ENCODE measurements around the gene SDSL.

Gene SDSL

DNA sequence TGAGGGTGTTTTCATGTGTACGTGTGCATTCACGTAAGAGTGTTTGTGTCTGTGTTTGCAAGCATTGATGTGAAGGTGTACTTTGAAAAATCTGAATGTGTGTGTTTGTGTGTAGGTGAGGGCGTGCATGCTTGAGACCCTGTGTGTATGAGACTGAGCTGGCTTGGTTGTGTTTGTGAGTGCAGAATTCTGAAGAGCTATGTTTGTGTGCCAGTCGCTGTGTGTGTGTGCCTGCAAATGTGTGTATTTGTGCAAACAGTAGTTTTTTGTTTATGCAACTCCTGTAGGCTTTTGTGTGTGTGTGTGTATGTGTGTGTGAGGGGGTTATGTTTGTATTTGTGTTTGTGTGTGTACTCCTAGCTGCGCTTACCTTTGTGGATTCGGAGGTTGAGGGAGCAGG is 51.2 kb downstream of the SDSL start:
- H3K27ac ChIP-seq (ENCODE audit: low read depth, low read length), result no peak overlapping the region
- H3K36me3 ChIP-seq (ENCODE audit: insufficient read depth, low read length), result no peaks in the 10 kb centered on the region
- H3K4me3 ChIP-seq (ENCODE audit: low read depth in 1 of 2, low read length in 2 of 2), result no peak overlapping the region
- no peaks in the 10 kb centered on the region for H3K4me1 ChIP-seq (ENCODE audit: insufficient read depth, low read length)
- no peak overlapping the region for H3K9ac ChIP-seq (ENCODE audit: low read length)
- H3K27me3 ChIP-seq (ENCODE audit: control insufficient read depth in 1 of 2, insufficient read depth in 2 of 2, low read length in 2 of 2), result peaks cover 31 to 76% of the 10 kb centered on the region in 2 donors
- no peaks in the 10 kb centered on the region for H3K9me3 ChIP-seq (ENCODE audit: low read length)

DNA sequence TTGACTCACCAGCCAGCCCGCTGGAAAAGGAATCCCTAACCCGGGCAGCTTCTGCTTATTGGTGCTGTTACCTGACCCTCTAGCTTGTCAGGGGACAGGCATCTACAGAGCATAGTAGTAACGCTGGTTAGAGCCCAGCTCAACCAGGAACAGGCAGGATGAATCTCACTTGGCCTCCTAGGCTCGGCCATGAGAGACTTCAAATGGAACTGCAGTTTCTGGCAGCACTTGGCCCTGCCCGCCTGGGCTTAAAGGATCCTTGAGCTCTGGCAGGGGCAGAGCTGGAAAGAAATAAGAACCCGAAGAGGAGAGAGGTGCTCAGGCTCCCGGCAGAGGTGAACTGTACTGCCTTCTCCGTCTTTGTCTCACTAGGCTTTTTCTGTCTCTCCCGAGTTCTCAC is 51.8 kb downstream of the SDSL start:
- no peaks in the 10 kb centered on the region for H3K9me3 ChIP-seq (ENCODE audit: low read length)
- no peak overlapping the region for H3K27ac ChIP-seq (ENCODE audit: low read depth, low read length)
- peaks cover 31 to 76% of the 10 kb centered on the region in 2 donors for H3K27me3 ChIP-seq (ENCODE audit: control insufficient read depth in 1 of 2, insufficient read depth in 2 of 2, low read length in 2 of 2)
- no peaks in the 10 kb centered on the region for H3K36me3 ChIP-seq (ENCODE audit: insufficient read depth, low read length)
- no peak overlapping the region for H3K4me3 ChIP-seq (ENCODE audit: low read depth in 1 of 2, low read length in 2 of 2)
- H3K4me1 ChIP-seq (ENCODE audit: insufficient read depth, low read length), result no peaks in the 10 kb centered on the region
- H3K9ac ChIP-seq (ENCODE audit: low read length), result no peak overlapping the region

DNA sequence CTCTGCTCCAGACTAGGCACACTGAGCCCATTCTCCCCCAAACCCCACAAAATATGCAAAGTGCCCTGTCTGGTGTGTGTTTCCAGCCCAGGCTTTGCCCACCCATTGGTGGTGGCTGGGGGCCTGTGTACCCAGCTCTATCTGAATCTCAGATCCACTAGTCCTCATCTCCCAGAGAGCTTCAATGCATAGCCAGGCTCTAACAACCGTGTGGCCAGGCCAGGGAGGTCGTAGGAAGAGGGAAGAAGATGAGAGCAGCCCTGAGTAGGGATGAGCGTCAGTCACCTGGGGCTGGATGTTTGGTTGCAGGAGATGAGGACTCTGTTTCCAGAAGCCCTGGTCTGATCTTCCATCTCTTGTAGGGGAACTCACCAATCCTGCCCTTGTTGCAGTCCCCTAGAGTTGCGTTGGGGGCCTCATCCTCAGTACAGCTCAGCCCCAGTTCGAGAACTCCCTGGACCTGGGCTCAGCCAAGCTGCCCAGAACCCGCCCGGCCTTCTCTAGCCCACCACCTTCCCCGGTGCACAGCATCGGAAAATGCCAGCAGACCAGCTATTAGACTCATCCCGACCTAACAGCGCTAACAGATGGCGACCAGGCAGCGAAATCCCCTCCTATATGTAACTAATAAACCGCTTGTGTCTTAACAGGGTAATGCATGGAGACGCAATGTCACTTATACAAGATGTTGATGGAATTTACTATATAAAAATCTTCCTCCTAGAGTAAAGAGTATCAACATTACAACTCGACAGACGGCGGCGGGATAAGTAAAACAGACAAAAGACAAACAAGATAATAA is 52.7 kb downstream of the SDSL start:
- no peaks in the 10 kb centered on the region for H3K9me3 ChIP-seq (ENCODE audit: low read length)

GRCh38 chr12:113475451-113476175 is 53.4 kb downstream of the SDSL start:
- peaks cover 26 to 72% of the 10 kb centered on the region in 2 donors for H3K27me3 ChIP-seq (ENCODE audit: control insufficient read depth in 1 of 2, insufficient read depth in 2 of 2, low read length in 2 of 2)
- H3K27ac ChIP-seq (ENCODE audit: low read depth, low read length), result no peak overlapping the region
- H3K4me3 ChIP-seq (ENCODE audit: low read depth in 1 of 2, low read length in 2 of 2), result no peak overlapping the region
- no peaks in the 10 kb centered on the region for H3K9me3 ChIP-seq (ENCODE audit: low read length)
- no peak overlapping the region for H3K9ac ChIP-seq (ENCODE audit: low read length)
- H3K4me1 ChIP-seq (ENCODE audit: insufficient read depth, low read length), result no peaks in the 10 kb centered on the region
- no peaks in the 10 kb centered on the region for H3K36me3 ChIP-seq (ENCODE audit: insufficient read depth, low read length)

More for the DNA sequence above, 52.7 kb downstream of the SDSL start:
- Histone ChIP-seq H3K9ac (ENCODE audit: low read length) (no peak overlapping the region), H3K4me1 (ENCODE audit: insufficient read depth, low read length) (no peaks in the 10 kb centered on the region), H3K27ac (ENCODE audit: low read depth, low read length) (no peak overlapping the region), H3K4me3 (ENCODE audit: low read depth in 1 of 2, low read length in 2 of 2) (no peak overlapping the region), H3K36me3 (ENCODE audit: insufficient read depth, low read length) (no peaks in the 10 kb centered on the region), H3K27me3 (ENCODE audit: control insufficient read depth in 1 of 2, insufficient read depth in 2 of 2, low read length in 2 of 2) (peaks cover 26 to 76% of the 10 kb centered on the region in 2 donors)

GRCh38 chr12:113476176-113476986 is 54.2 kb downstream of the SDSL start:
- Histone ChIP-seq H3K9me3 (ENCODE audit: low read length) (no peaks in the 10 kb centered on the region), H3K4me1 (ENCODE audit: insufficient read depth, low read length) (no peaks in the 10 kb centered on the region), H3K27me3 (ENCODE audit: control insufficient read depth in 1 of 2, insufficient read depth in 2 of 2, low read length in 2 of 2) (peaks cover 29 to 64% of the 10 kb centered on the region in 2 donors), H3K27ac (ENCODE audit: low read depth, low read length) (no peak overlapping the region), H3K9ac (ENCODE audit: low read length) (no peak overlapping the region), H3K4me3 (ENCODE audit: low read depth in 1 of 2, low read length in 2 of 2) (no peak overlapping the region), H3K36me3 (ENCODE audit: insufficient read depth, low read length) (no peaks in the 10 kb centered on the region)

DNA sequence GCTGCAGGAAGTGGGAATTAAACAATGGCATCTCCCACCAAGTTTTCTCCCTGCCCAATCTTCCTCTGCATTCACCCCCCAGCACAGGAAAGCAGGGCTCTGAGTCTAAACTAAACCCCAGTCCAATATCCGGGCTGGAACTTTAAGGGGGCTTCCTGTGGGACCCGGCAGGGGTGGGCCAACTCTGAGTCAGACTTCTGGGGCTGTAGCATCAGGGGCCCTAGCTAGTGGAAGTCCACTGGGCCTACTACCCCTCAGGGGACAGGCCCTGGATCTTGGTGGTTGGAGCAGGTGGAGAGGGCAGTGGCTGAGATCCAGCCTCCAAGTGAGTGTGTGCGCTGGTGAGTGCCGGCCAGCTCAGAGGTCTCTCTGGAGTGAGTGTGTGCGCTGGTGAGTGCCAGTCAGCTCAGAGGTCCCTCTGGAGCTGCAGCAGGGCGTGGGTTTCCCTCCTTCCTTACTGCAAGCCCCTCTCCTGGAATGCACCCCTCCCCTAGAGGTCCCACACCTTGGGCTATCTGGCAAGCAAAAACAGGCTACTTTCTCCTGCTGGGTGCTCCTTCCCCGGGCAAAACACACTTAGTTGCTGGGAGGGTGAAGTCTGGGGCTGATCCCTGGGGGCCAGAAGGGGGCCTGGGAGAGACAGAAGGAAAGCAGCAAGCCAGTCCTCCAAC is 55.1 kb downstream of the SDSL start:
- Histone ChIP-seq H3K9me3 (ENCODE audit: low read length) (no peaks in the 10 kb centered on the region), H3K36me3 (ENCODE audit: insufficient read depth, low read length) (no peaks in the 10 kb centered on the region), H3K27me3 (ENCODE audit: control insufficient read depth in 1 of 2, insufficient read depth in 2 of 2, low read length in 2 of 2) (peaks cover 31 to 55% of the 10 kb centered on the region in 2 donors), H3K27ac (ENCODE audit: low read depth, low read length) (no peak overlapping the region), H3K4me1 (ENCODE audit: insufficient read depth, low read length) (no peaks in the 10 kb centered on the region), H3K9ac (ENCODE audit: low read length) (no peak overlapping the region), H3K4me3 (ENCODE audit: low read depth in 1 of 2, low read length in 2 of 2) (no peak overlapping the region)

- Histone ChIP-seq H3K36me3 (ENCODE audit: insufficient read depth, low read length) (no peaks in the 10 kb centered on the region), H3K4me1 (ENCODE audit: insufficient read depth, low read length) (no peaks in the 10 kb centered on the region), H3K9ac (ENCODE audit: low read length) (no peak overlapping the region), H3K9me3 (ENCODE audit: low read length) (no peaks in the 10 kb centered on the region), H3K27me3 (ENCODE audit: control insufficient read depth in 1 of 2, insufficient read depth in 2 of 2, low read length in 2 of 2) (peaks cover 31 to 50% of the 10 kb centered on the region in 2 donors), H3K27ac (ENCODE audit: low read depth, low read length) (no peak overlapping the region), H3K4me3 (ENCODE audit: low read depth in 1 of 2, low read length in 2 of 2) (no peak overlapping the region)
Measured at GRCh38 chr12:113477842-113478215, 55.6 kb downstream of the SDSL start.

GRCh38 chr12:113478351-113479011 is 56.3 kb downstream of the SDSL start:
- no peaks in the 10 kb centered on the region for H3K9me3 ChIP-seq (ENCODE audit: low read length)
- no peaks in the 10 kb centered on the region for H3K4me1 ChIP-seq (ENCODE audit: insufficient read depth, low read length)
- no peak overlapping the region for H3K4me3 ChIP-seq (ENCODE audit: low read depth in 1 of 2, low read length in 2 of 2)
- H3K27ac ChIP-seq (ENCODE audit: low read depth, low read length), result no peak overlapping the region
- H3K27me3 ChIP-seq (ENCODE audit: control insufficient read depth in 1 of 2, insufficient read depth in 2 of 2, low read length in 2 of 2), result peaks cover 31 to 53% of the 10 kb centered on the region in 2 donors
- H3K9ac ChIP-seq (ENCODE audit: low read length), result no peak overlapping the region
- no peaks in the 10 kb centered on the region for H3K36me3 ChIP-seq (ENCODE audit: insufficient read depth, low read length)

DNA sequence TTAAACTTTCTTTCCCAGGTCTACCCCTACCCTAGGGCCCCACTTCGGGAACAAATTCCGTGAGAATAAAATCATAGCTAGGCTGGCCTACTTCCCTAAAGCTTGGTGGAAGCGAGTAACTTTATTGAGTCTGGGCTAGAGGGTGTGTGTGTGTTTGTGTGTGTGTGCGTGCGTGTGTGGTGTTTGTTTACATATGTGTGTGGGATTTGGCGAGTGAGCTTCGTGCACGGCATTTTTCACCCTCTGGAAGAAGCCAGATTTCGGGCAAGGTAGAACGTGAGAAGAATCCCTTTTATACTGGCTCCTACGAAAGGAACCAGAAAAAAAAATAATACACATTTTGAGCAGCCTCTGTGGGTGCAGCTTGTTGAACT is 57.0 kb downstream of the SDSL start:
- no peaks in the 10 kb centered on the region for H3K4me1 ChIP-seq (ENCODE audit: insufficient read depth, low read length)
- peaks cover 31 to 53% of the 10 kb centered on the region in 2 donors for H3K27me3 ChIP-seq (ENCODE audit: control insufficient read depth in 1 of 2, insufficient read depth in 2 of 2, low read length in 2 of 2)
- H3K9me3 ChIP-seq (ENCODE audit: low read length), result no peaks in the 10 kb centered on the region
- H3K27ac ChIP-seq (ENCODE audit: low read depth, low read length), result no peak overlapping the region
- no peak overlapping the region for H3K9ac ChIP-seq (ENCODE audit: low read length)
- no peaks in the 10 kb centered on the region for H3K36me3 ChIP-seq (ENCODE audit: insufficient read depth, low read length)
- H3K4me3 ChIP-seq (ENCODE audit: low read depth in 1 of 2, low read length in 2 of 2), result no peak overlapping the region

- Histone ChIP-seq H3K36me3 (ENCODE audit: insufficient read depth, low read length) (no peaks in the 10 kb centered on the region), H3K27ac (ENCODE audit: low read depth, low read length) (no peak overlapping the region), H3K9ac (ENCODE audit: low read length) (no peak overlapping the region), H3K9me3 (ENCODE audit: low read length) (no peaks in the 10 kb centered on the region), H3K4me3 (ENCODE audit: low read depth in 1 of 2, low read length in 2 of 2) (no peak overlapping the region), H3K27me3 (ENCODE audit: control insufficient read depth in 1 of 2, insufficient read depth in 2 of 2, low read length in 2 of 2) (peaks cover 27 to 49% of the 10 kb centered on the region in 2 donors), H3K4me1 (ENCODE audit: insufficient read depth, low read length) (no peaks in the 10 kb centered on the region)
Measured at GRCh38 chr12:113479590-113480335, 57.6 kb downstream of the SDSL start.
